Parathyroid adenoma (tissue), 2 donors: ENCODE measurements around the gene SNX27.

Experiments
- H2AFZ ChIP-seq: fragments of 300-600 bp; sonication (generic); one replicate; pipeline ENCODE4 v1.7.0; 2017; ENCODE audit warnings: antibody characterized with exemption, mild to moderate bottlenecking
- H3K27ac ChIP-seq: fragments of 300-600 bp; sonication (generic); one replicate; pipeline ENCODE4 v1.7.0; 2017
- H3K27me3 ChIP-seq: fragments of 300-600 bp; sonication (generic); one replicate; pipeline ENCODE4 v1.7.0; 2017; ENCODE audit warnings: low read length; ENCODE audit not compliant: control insufficient read depth, insufficient read depth
- H3K36me3 ChIP-seq: fragments of 300-600 bp; sonication (generic); one replicate; pipeline ENCODE4 v1.7.0; 2017; ENCODE audit warnings: low read length; ENCODE audit not compliant: control insufficient read depth, insufficient read depth
- H3K4me1 ChIP-seq: fragments of 300-600 bp; sonication (generic); one replicate; pipeline ENCODE4 v1.7.0; 2017; ENCODE audit warnings: control low read depth
- H3K4me2 ChIP-seq: fragments of 300-600 bp; sonication (generic); one replicate; pipeline ENCODE4 v1.7.0; 2017; ENCODE audit warnings: low read length
- H3K4me3 ChIP-seq: fragments of 300-600 bp; sonication (generic); one replicate; pipeline ENCODE4 v1.7.0; 2017; ENCODE audit warnings: low read depth, low read length
- H3K79me2 ChIP-seq: fragments of 300-600 bp; sonication (generic); one replicate; pipeline ENCODE4 v1.7.0; 2017; ENCODE audit warnings: control low read depth
- H3K9ac ChIP-seq: fragments of 300-600 bp; sonication (generic); one replicate; pipeline ENCODE4 v1.7.0; 2017; ENCODE audit warnings: mild to moderate bottlenecking
- H3K9me3 ChIP-seq: fragments of 300-600 bp; sonication (generic); one replicate; pipeline ENCODE4 v1.7.0; 2017; ENCODE audit warnings: low read length; ENCODE audit not compliant: control insufficient read depth
- CTCF ChIP-seq: fragments of 300-600 bp; sonication (generic); IDR thresholded peaks from one replicate; pipeline ENCODE4 v1.7.0; 2017; ENCODE audit warnings: antibody characterized with exemption, mild to moderate bottlenecking
- donor health status: primary hyperparathyroidism.

SNX27 gene

GRCh38 chr1:151568626-151569088, 43.2 kb upstream of the SNX27 start:
- TF ChIP-seq CTCF: no peak
- H2AFZ ChIP-seq: no peak overlapping the region
- H3K27me3 ChIP-seq: no peaks in the 10 kb centered on the region
- H3K27ac ChIP-seq: no peak overlapping the region
- H3K4me3 ChIP-seq: no peak overlapping the region
- H3K9me3 ChIP-seq: no peaks in the 10 kb centered on the region
- no peak overlapping the region for H3K9ac ChIP-seq
- H3K4me2 ChIP-seq: no peak overlapping the region
- H3K36me3 ChIP-seq: no peaks in the 10 kb centered on the region
- H3K4me1 ChIP-seq: no peaks in the 10 kb centered on the region
- H3K79me2 ChIP-seq: no peaks in the 10 kb centered on the region

GRCh38 chr1:151570819-151571218, 41.0 kb upstream of the SNX27 start:
- Histone ChIP-seq H3K79me2 (no peaks in the 10 kb centered on the region), H3K9ac (no peak overlapping the region), H3K36me3 (no peaks in the 10 kb centered on the region)

GRCh38 chr1:151574575-151575529, 37.0 kb upstream of the SNX27 start:
- peaks cover 13% of the 10 kb centered on the region for H3K4me1 ChIP-seq
- TF ChIP-seq CTCF: no peak
- H3K9me3 ChIP-seq: no peaks in the 10 kb centered on the region
- H3K36me3 ChIP-seq: no peaks in the 10 kb centered on the region
- no peak overlapping the region for H3K9ac ChIP-seq
- H3K27ac ChIP-seq: peak overlapping the region; percentile 32
- H3K4me2 ChIP-seq: peak overlapping the region; percentile 48
- no peak overlapping the region for H3K4me3 ChIP-seq
- H3K27me3 ChIP-seq: no peaks in the 10 kb centered on the region
- no peak overlapping the region for H2AFZ ChIP-seq
- no peaks in the 10 kb centered on the region for H3K79me2 ChIP-seq

More at GRCh38 chr1:151570819-151571218, 41.0 kb upstream of the SNX27 start:
- no peak overlapping the region for H3K4me2 ChIP-seq
- H3K4me3 ChIP-seq: no peak overlapping the region
- no peak for TF ChIP-seq CTCF
- H3K27me3 ChIP-seq: no peaks in the 10 kb centered on the region
- peaks cover 6% of the 10 kb centered on the region for H3K4me1 ChIP-seq
- H3K9me3 ChIP-seq: no peaks in the 10 kb centered on the region
- no peak overlapping the region for H2AFZ ChIP-seq
- no peak overlapping the region for H3K27ac ChIP-seq

GRCh38 chr1:151577173-151577572, 34.7 kb upstream of the SNX27 start:
- no peak overlapping the region for H3K4me3 ChIP-seq
- H3K4me1 ChIP-seq: peaks cover 16% of the 10 kb centered on the region
- no peaks in the 10 kb centered on the region for H3K9me3 ChIP-seq
- H3K9ac ChIP-seq: no peak overlapping the region
- no peak for TF ChIP-seq CTCF
- no peaks in the 10 kb centered on the region for H3K79me2 ChIP-seq
- no peaks in the 10 kb centered on the region for H3K36me3 ChIP-seq
- no peak overlapping the region for H2AFZ ChIP-seq
- no peak overlapping the region for H3K4me2 ChIP-seq
- H3K27ac ChIP-seq: no peak overlapping the region
- no peaks in the 10 kb centered on the region for H3K27me3 ChIP-seq
